Measurements from ENCODE around the gene SFMBT1.

GRCh38 chr3:52891164-52891563, 154.7 kb downstream of the SFMBT1 start:
- TF ChIP-seq POLR2A (IDR thresholded peaks at IDR 0.05) (no peak), EP300 (IDR thresholded peaks at IDR 0.05) (no peak)
